GM19467 (cell line): ENCODE data around the gene SLC17A2.

Experiments used
- ATAC-seq: cut with Tn5 transposase; IDR thresholded peaks from one replicate; pipeline ENCODE4 v1.9.1; 2021; ENCODE audit warnings: mild to moderate bottlenecking, moderate library complexity; ENCODE audit not compliant: unreplicated experiment

The SLC17A2 gene

DNA sequence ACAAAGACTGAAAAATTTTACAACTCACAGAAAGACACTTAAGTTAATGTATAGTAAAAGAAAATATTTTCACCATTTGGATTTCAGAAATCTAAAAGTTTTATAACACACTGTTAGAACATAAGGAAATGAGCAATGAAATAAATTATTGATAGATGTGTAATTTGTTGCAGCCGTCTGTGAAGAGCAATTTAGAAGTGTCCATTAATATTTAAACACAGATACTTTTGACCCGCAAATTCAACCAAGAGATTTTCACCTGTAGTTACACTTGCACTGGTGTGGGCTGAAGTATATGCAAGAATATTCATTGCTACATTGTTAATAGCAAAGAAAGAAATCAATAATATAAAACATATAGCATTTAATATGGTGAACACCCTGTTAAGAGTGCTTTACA lies 41.9 kb downstream of the SLC17A2 start:
- ATAC-seq, result no peak

DNA sequence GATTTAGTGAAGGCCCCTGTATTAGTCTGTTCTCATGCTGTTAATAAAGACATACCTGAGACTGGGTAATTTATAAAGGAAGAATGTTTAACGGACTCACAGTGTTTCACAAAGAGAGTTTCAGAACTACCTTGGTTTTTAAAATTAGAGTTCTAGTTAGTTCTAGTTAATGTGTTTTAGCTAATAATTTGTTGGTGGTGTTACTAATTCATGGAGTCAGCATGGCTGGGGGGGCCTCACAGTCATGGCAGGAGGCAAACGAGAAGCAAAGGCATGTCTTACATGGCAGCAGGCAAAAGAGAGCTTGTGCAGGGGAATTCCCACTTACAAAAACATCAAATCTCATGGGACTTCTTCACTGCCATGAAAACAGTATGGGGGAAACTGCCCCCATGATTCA lies 44.4 kb downstream of the SLC17A2 start:
- no peak for ATAC-seq

DNA sequence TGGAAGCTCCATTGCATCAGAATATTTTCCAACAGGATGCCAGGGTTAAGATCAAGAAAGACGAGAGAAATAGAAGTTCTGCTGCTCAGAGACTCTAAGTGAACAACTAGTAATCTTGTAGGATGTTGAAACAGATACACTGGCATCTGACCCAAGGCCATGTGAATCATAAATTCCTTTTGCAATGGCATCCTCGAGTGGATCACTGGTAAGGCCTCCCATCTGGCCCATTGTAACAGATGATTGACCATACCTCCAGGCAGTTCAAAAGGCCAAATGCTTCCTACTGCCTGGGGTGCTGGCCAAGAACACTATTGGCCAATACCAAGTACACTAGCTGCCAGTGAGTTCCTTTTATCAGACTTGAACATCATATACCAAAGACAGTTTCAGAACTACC lies 46.5 kb downstream of the SLC17A2 start:
- no peak for ATAC-seq

DNA sequence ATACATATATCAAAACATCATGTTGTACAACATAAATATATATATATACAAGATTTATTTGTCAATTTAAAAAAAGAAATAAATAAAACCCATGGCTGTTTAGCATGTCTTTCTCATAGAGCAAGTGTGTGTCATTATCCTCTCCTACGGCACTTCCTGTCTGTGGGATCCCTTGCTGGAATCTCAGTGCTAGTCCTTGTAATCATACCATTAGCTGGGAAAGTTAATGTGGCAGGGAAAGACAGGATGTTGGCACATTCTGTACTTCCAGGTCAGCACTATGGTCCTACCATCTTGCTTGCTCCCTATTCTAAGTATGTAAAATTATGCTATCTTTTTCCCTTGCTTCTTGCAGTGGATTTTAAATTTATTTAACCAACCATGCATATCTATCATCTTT lies 47.0 kb downstream of the SLC17A2 start:
- ATAC-seq, result no peak

DNA sequence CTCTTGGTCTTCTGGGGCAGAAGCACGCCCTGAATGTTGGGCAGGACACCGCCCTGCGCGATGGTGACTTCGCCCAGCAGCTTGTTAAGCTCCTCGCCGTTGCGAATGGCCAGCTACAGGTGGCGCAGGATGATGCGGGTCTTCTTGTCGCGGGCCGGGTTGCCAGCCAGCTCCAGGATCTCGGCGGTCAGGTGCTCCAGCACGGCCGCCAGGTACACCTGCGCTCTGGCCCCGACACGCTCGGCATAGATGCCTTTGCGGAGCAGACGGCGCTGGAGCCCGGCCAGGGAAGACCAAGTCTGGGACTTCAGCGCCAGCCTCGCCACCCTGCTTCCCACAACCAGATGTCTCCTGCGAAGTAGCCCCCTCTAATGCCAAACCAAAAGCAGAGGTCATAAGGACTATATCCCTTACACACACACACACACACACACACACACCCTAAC lies 48.4 kb downstream of the SLC17A2 start:
- no peak for ATAC-seq

DNA sequence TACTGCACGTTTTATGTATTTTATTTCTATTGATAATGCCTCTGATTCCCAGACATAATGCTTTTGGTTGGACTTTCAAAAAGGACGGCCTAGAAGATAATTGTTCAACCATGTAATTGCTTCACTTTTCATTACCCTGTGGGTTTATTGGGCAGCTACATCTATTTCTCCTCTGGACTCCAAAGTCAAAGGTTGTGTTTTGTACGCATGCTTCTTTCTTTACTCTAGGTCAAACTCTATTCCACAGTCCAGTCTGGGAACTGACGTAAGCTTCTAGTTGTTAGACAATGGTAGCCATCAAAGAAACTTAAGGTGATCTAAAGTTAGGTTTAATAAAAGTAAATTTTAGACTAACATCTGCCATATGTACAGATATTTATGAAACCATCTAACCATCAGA lies 49.9 kb downstream of the SLC17A2 start:
- ATAC-seq, result no peak

DNA sequence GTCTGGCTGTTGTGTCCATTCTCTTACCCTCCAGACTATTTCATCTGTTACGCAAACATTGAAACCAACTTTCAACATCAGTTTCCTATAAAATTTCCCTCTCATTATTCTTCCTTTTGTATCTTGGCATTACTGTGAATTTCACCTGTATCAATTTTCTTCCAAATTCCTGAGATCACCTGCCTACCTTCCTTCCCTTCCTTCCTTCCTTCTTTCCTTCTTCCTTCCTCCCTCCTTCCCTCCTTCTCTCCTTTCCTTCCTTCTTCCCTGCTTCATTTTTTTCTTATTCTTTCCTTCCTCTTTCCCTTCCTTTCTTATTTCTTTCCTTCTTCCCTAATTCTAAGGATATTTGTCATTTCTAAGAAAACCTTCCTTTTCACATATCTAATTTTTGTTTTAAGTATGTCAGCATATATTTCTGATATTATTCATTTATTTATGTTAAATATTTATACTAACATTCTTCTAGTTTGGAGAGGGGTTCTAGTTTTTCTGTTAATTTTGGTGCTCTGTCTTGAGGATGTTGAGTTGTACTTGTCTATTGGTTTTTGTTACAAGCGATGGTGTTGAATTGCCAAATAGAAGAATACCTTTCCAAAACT lies 51.7 kb downstream of the SLC17A2 start:
- no peak for ATAC-seq

DNA sequence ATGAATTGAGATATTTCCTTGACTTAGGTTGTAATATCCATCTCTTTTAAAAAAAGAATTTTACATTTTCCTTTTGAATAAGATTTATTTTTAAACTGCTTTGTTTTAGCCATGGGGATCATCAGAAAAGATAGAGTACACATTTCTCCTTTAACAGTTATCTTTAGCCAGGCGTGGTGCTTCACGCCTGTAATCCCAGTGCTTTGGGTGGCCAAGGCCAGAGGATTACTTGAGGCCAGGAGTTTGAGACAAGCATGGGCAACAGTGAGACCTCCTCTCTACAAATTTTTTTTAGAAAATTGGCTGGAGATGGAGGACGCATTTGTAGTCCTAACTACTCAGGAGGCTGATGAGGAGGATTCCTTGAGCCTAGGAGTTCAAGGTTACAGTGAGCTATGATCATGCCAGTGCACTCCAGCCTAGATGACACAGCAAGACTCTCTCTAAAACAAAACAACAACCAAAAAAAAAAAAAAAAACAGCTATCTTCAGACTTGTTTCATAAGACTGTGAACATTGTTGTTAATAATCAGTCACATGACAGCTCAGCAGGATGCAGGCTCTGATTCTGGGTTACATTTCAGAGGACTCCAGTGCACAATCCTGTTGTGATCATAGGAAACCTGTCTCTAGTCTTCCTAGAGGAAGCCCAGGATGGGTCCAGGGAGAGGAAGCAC lies 54.4 kb downstream of the SLC17A2 start:
- no peak for ATAC-seq

DNA sequence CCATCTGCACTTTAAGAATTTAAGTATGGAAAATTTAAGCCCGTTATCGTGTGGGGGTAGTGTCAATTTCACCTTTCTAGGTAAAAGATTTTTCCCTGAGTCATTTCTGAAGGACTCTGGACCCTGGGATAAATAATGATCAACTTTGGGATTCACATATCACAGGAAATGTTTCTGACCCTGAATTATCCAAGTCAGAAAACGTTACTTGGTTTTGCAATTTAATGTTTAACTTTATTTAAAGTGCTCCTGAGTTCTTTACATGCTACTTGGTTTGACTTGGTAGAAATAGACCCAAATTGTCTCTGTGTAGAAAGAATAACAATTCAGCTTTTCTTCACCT lies 55.0 kb downstream of the SLC17A2 start:
- no peak for ATAC-seq

DNA sequence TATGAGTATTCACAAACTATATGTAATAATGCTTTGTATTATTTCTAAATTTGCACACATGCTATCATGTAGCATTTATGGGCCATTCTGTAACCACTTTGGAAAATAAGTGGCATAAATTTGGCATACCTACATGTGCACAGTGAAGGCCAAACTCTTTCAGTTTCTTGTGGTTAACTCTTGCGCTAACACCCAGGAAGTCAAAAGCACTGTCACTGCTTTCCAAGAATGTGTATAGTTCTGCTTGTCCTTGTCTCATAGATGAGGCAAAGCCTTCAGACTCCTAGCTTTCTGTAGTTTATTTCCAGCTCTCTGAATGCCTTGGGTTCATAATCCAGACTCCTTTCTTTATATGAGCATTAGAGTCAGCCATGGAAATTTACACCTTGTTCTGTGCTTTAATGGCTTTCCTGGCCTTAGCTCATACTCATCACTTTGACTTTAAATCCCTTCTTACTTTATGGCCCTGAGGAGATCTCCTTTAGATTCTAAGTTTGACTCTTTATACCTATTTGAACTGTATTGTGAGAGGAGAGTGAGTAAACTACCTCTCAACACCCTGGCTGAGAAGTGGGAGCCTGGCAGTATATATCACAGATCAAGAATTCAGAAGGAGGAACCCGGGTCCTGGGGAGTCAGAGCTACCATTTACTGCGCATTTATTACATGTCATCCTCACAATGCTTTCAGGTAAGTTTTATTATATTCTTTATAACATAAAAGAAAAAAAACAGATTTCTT lies 55.5 kb downstream of the SLC17A2 start:
- no peak for ATAC-seq

DNA sequence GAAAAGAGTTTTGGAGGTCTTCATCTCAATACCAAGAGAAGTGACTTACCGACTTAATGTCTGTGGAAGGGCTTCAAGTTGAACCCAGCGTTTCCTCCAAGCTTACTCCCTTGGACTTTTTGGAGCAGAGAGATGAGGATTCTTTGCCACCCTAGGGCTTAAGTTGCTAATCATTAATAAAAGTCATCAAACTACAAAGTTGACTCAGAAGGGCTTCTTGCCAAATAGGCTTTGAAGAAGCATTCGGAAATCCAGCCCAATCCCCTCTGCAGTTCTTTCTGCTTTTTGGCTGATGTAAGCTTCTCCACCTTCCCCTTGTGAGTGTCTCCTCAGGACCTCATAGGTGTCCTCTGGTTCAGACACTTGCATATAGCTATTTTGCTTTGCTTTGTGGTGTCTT lies 56.4 kb downstream of the SLC17A2 start, which contains the start of gene SLC17A3:
TSS of gene SLC17A3 (minus strand) at position 126 of the 400 bp plus-strand sequence. CDS start 5,856 bp downstream, outside the sequence.
- ATAC-seq, result no peak

DNA sequence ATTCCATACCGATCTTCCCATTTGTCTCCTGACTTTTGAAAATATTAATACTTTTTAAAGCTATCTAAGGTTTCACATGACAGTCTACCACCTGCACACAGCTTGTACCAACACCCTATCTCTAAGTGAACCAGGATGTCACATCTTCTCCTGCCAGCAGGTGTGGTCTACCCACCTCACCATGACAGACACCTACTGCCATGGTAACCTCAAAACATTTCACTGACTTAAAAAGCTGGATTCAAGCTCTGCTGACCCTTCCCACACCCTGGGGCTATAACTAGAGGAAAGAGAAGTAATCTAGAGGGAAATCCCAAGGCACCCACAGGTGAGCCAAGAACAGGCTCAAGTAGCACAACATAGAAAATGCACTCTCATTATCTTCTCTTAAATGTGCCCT lies 57.7 kb downstream of the SLC17A2 start:
- ATAC-seq, result no peak

DNA sequence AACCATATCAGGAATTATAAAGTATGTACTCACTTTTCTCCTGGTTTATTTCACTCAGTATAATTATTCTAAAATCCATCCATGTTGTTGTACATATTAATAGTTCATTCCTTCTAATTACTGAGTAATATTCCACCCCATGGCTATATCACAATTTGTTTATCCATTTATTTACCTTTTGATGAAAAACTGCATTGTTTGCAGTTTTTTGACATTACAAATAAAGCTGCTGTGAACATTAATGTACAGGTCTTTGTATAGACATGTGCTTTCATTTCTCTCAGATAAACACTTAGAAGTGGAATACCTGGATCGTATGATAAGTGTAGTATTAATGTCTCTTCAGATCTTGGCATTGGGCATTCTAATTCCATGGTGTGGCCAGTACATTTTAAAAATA lies 60.7 kb downstream of the SLC17A2 start:
- no peak for ATAC-seq

DNA sequence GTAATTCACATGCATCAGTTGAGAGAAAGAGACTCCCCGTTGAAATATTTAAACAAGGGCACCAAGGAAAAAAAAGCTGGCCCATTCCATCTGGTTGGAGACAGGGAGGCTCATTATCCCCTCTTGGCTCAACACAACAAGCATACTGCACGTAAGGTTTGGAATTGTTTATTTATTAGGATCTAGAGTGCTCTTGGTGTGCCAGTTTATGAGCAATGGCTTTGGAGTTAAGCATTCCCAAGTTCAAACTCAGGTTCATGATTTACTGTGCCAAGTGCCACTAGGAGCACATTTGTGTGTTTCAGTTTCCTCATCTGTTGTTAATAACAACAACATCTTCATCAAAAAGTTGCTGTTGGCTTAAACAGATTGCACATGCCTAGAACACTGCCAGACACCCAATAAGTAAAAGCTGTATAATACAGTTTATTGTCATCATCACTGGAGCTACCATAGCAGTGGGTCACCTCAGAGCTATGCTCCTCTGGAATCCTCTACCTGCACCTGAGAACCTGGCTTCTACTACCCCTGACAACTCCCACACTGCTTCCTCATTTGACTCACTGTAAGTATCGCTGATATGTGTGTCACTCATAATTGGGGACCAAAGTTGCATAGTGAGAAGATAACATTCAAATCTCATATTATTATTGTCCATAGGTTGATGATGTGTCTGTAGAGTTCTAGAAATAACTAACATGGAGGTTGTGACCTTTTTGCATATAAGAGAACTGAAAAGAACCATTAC lies 61.9 kb downstream of the SLC17A2 start:
- no peak for ATAC-seq

DNA sequence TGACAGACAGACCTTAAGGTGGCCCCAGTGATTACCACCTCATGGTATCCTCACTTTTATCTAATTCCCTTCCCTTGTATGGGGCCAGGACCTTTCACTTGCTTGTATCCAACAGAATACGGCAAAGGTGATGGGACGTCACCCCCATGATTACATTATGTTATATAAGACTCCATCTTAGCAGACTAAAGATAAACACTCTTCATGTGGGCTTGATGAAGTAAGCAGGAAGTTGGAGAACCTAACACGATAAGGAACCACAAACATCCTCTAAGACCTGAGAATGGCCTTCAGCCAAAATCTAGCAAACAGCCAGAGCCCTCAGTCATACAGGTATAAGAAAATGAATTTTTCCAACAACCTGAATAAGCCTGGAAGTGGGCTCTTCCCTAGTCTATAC lies 64.5 kb downstream of the SLC17A2 start:
- ATAC-seq, result no peak

DNA sequence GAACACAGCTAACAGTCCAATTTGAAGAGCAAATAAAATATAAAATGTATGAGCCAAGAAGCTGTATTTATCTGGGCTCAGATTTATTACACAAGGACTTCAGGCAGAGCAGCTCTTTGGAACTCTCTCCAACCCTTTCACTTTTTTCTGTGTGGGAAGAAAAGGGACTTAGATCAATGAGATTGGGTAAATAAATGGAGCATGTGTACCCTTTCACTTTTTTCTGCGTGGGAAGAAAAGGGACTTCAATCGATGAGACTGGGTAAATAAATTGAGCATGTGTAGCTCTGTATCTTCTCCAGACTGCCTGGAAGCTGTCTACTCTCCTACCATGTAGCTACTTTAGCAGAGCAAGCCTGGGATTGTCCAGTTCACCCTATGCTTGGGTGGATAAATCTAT lies 67.1 kb downstream of the SLC17A2 start:
- no peak for ATAC-seq
